IMR-90 (cell line): Measurements from ENCODE around the gene CAT. TPM values are rescaled to one million over a fixed set of nuclear protein-coding genes. Genes with fewer than 3 reads are reported as not detected.

Experiments
- ATAC-seq: fragments of 200-7000 bp; cut with Tn5 transposase; 2 replicates; pipeline ENCODE4 v1.9.1; 2020; ENCODE audit warnings: low read depth, mild to moderate bottlenecking, moderate library complexity
- BruUV-seq: library from RNA; stranded (reverse); fragments of 400-500 nt; replicated peaks from 2 replicates; lab custom pipeline; 2021; lab: Mats Ljungman, UMichigan
- CTCF ChIA-PET: fragments of 300-600 bp; formaldehyde crosslinking; extraction: SDS; loops from one replicate; lab custom pipeline; 2021; ENCODE audit warnings: antibody characterized with exemption; lab: Yijun Ruan, JAX
- POLR2A ChIA-PET: fragments of 300-600 bp; sonication (Branson Sonifier 250); formaldehyde crosslinking; loops from one replicate; lab custom pipeline; 2022; ENCODE audit warnings: antibody characterized with exemption; ENCODE audit not compliant: unreplicated experiment; lab: Charles Lee
- DNase-seq: peaks from one replicate; pipeline ENCODE4 v3.0.0; 2013
- H2AFZ ChIP-seq: replicated peaks from 2 replicates; pipeline ENCODE3; 2013; ENCODE audit warnings: low read length, mild to moderate bottlenecking; ENCODE audit not compliant: poor library complexity
- H2AK5ac ChIP-seq: 2 replicates; pipeline ENCODE4 v1.6.1; 2013; ENCODE audit warnings: low read depth, low read length, inconsistent platforms
- H2AK9ac ChIP-seq: replicated peaks from 2 replicates; pipeline ENCODE3; 2013; ENCODE audit warnings: mild to moderate bottlenecking, low read depth, low read length, moderate library complexity; ENCODE audit not compliant: poor library complexity
- H2BK120ac ChIP-seq: 2 replicates; pipeline ENCODE4 v1.6.1; 2013; ENCODE audit warnings: low read depth, low read length, inconsistent platforms
- H2BK15ac ChIP-seq: 3 replicates; pipeline ENCODE4 v1.6.1; 2013; ENCODE audit warnings: low read depth, low read length, inconsistent platforms
- H2BK20ac ChIP-seq: 2 replicates; pipeline ENCODE4 v1.6.1; 2013; ENCODE audit warnings: low read depth, mild to moderate bottlenecking, inconsistent platforms, low read length, moderate library complexity
- H2BK5ac ChIP-seq: 2 replicates; pipeline ENCODE4 v1.6.1; 2013; ENCODE audit warnings: mild to moderate bottlenecking, low read depth, low read length, inconsistent platforms; ENCODE audit not compliant: poor library complexity, severe bottlenecking
- H3K14ac ChIP-seq: replicated peaks from 2 replicates; pipeline ENCODE4 v1.6.1; 2013; ENCODE audit warnings: low read depth, low read length, inconsistent platforms
- H3K18ac ChIP-seq: 2 replicates; pipeline ENCODE4 v1.6.1; 2013; ENCODE audit warnings: low read depth, low read length, control low read depth
- H3K23ac ChIP-seq: 2 replicates; pipeline ENCODE4 v1.6.1; 2013; ENCODE audit warnings: low read depth, low read length, inconsistent platforms
- H3K27ac ChIP-seq: 2 replicates; pipeline ENCODE4 v1.5.1; 2013; ENCODE audit warnings: mild to moderate bottlenecking, control low read depth, low read length; ENCODE audit not compliant: insufficient read depth
- H3K27me3 ChIP-seq: 2 replicates; pipeline ENCODE4 v1.6.1; 2013; ENCODE audit warnings: low read length; ENCODE audit not compliant: control insufficient read depth, insufficient read depth
- H3K36me3 ChIP-seq: 2 replicates; pipeline ENCODE4 v1.6.1; 2013; ENCODE audit warnings: low read length, mixed read lengths; ENCODE audit not compliant: control insufficient read depth, insufficient read depth
- H3K4ac ChIP-seq: 2 replicates; pipeline ENCODE4 v1.6.1; 2013; ENCODE audit warnings: low read depth, low read length, inconsistent platforms
- H3K4me1 ChIP-seq: 2 replicates; pipeline ENCODE4 v1.6.1; 2013; ENCODE audit warnings: low read length, mixed read lengths; ENCODE audit not compliant: control insufficient read depth, insufficient read depth
- H3K4me2 ChIP-seq: 2 replicates; pipeline ENCODE4 v1.6.1; 2013; ENCODE audit warnings: low read depth, mild to moderate bottlenecking, control low read depth, low read length, moderate library complexity
- H3K4me3 ChIP-seq: 2 replicates; pipeline ENCODE4 v1.5.1; 2013; ENCODE audit warnings: low read depth, mild to moderate bottlenecking, control low read depth, low read length, moderate library complexity; ENCODE audit not compliant: insufficient read depth
- H3K56ac ChIP-seq: 2 replicates; pipeline ENCODE4 v1.6.1; 2013; ENCODE audit warnings: low read length, inconsistent platforms; ENCODE audit not compliant: insufficient read depth; ENCODE audit errors: extremely low read depth
- H3K79me1 ChIP-seq, 2 experiments: 2 replicates each; pipeline ENCODE4 v1.6.1; 2013; ENCODE audit warnings: low read length in 2 of 2, inconsistent platforms in 1 of 2, low read depth in 1 of 2
- H3K9ac ChIP-seq: 2 replicates; pipeline ENCODE4 v1.6.1; 2013; ENCODE audit warnings: low read depth, low read length, control low read depth
- H3K9me1 ChIP-seq: 2 replicates; pipeline ENCODE4 v1.6.1; 2013; ENCODE audit warnings: low read length, inconsistent platforms; ENCODE audit not compliant: insufficient read depth
- H3K9me3 ChIP-seq: 2 replicates; pipeline ENCODE4 v1.6.1; 2013; ENCODE audit warnings: low read length; ENCODE audit not compliant: control insufficient read depth, insufficient read depth
- H4K20me1 ChIP-seq: 2 replicates; pipeline ENCODE4 v1.6.1; 2013; ENCODE audit warnings: low read length, inconsistent platforms; ENCODE audit not compliant: insufficient read depth
- H4K5ac ChIP-seq: 2 replicates; pipeline ENCODE4 v1.6.1; 2013; ENCODE audit warnings: mild to moderate bottlenecking, low read depth, low read length, control low read depth
- H4K8ac ChIP-seq, 2 experiments: 2 replicates each; pipeline ENCODE4 v1.6.1; 2013; ENCODE audit warnings: low read depth in 2 of 2, low read length in 2 of 2, control low read depth in 1 of 2, inconsistent platforms in 1 of 2
- H4K91ac ChIP-seq: 2 replicates; pipeline ENCODE4 v1.6.1; 2013; ENCODE audit warnings: low read depth, low read length, inconsistent platforms; ENCODE audit not compliant: insufficient read depth
- BHLHE40 ChIP-seq: fragments of 150-350 bp; IDR thresholded peaks from 2 replicates; pipeline ENCODE4 v1.6.1; 2016; ENCODE audit warnings: mild to moderate bottlenecking, low read depth, low read length
- CEBPB ChIP-seq: IDR thresholded peaks from 2 replicates; pipeline ENCODE4 v1.6.1; 2012; ENCODE audit warnings: low read depth, low read length, improper control_type of control experiment
- CHD1 ChIP-seq: IDR thresholded peaks from 2 replicates; pipeline ENCODE4 v1.6.1; 2012; ENCODE audit warnings: low read depth, low read length, improper control_type of control experiment
- FOS ChIP-seq: fragments of 150-350 bp; IDR thresholded peaks from 2 replicates; pipeline ENCODE4 v1.6.1; 2016; ENCODE audit warnings: low read depth, low read length
- MAFK ChIP-seq: IDR thresholded peaks from 2 replicates; pipeline ENCODE4 v1.6.1; 2012; ENCODE audit warnings: low read depth, low read length, improper control_type of control experiment
- MAZ ChIP-seq: IDR thresholded peaks from 2 replicates; pipeline ENCODE4 v1.6.1; 2012; ENCODE audit warnings: low read depth, mild to moderate bottlenecking, low read length, improper control_type of control experiment, moderate library complexity, borderline replicate concordance
- MXI1 ChIP-seq: IDR thresholded peaks from 2 replicates; pipeline ENCODE4 v1.6.1; 2012; ENCODE audit warnings: low read depth, mild to moderate bottlenecking, low read length, moderate library complexity, borderline replicate concordance
- NFE2L2 ChIP-seq: fragments of 150-350 bp; IDR thresholded peaks from 2 replicates; pipeline ENCODE4 v1.6.1; 2016; ENCODE audit warnings: low read depth, mild to moderate bottlenecking, low read length
- POLR2A ChIP-seq: IDR thresholded peaks from 2 replicates; pipeline ENCODE4 v1.6.1; 2012; ENCODE audit warnings: mild to moderate bottlenecking, low read depth, low read length
- RAD21 ChIP-seq: IDR thresholded peaks from 2 replicates; pipeline ENCODE4 v1.6.1; 2012; ENCODE audit warnings: low read length, improper control_type of control experiment
- RCOR1 ChIP-seq: IDR thresholded peaks from 2 replicates; pipeline ENCODE4 v1.6.1; 2012; ENCODE audit warnings: mild to moderate bottlenecking, low read length, improper control_type of control experiment; ENCODE audit not compliant: insufficient replicate concordance
- RFX5 ChIP-seq: IDR thresholded peaks from 2 replicates; pipeline ENCODE4 v1.8.0; 2012; ENCODE audit warnings: low read depth, mild to moderate bottlenecking, low read length, moderate library complexity
- SMC3 ChIP-seq: fragments of 150-350 bp; IDR thresholded peaks from 2 replicates; pipeline ENCODE4 v1.6.1; 2016; ENCODE audit warnings: low read depth, mild to moderate bottlenecking, antibody characterized with exemption, low read length, moderate library complexity
- WGBS, 2 experiments: methylation state at CpG; one replicate each; pipeline versions ENCODE4 v1.1.5 to v1.1.7; 2013; ENCODE audit warnings: missing lambda C conversion rate in 2 of 2; ENCODE audit not compliant: insufficient read length in 1 of 2; ENCODE audit errors: extremely low coverage in 2 of 2; 5-methylcytosine and 5-hydroxymethylcytosine counted together
- dilution Hi-C: fragments of 300-500 bp; cut with HindIII; formaldehyde crosslinking; loops from one replicate; pipeline ENCODE4 v1.14.3; 2018; ENCODE audit warnings: low sequenced_read_pairs; ENCODE audit not compliant: unreplicated experiment
- in situ Hi-C: fragments of 300-500 bp; cut with MboI; formaldehyde crosslinking; loops from 3 replicates; pipeline ENCODE4 v1.14.3; 2019; ENCODE audit warnings: low sequenced_read_pairs, inconsistent platforms, mixed read lengths
- intact Hi-C: fragments of 100-400 bp; cut with micrococcal nuclease; formaldehyde crosslinking; loops from 2 replicates; pipeline ENCODE4 v1.10.0; 2022
- polyA plus RNA-seq, 3 experiments: library from polyadenylated mRNA; depleted of rRNA; stranded (reverse); fragments of >200 nt; gene quantifications; 2 replicates each; pipeline ENCODE4 v1.2.3, GENCODE V29; 2012; ENCODE audit warnings: low replicate concordance in 1 of 3
- total RNA-seq: library from RNA; depleted of rRNA; stranded (reverse); fragments of >200 nt; gene quantifications from 2 replicates; pipeline ENCODE4 v1.2.3, GENCODE V29; 2012
- TF ChIP-seq, protein P1 (sequence below): fragments of 150-350 bp; IDR thresholded peaks from 2 replicates; pipeline ENCODE4 v1.6.1; 2016; ENCODE audit warnings: low read depth, mild to moderate bottlenecking, low read length, moderate library complexity, borderline replicate concordance
- TF ChIP-seq, protein P2 (sequence below): conservative IDR thresholded peaks from 2 replicates; pipeline ENCODE4 v1.5.1; 2012; ENCODE audit warnings: mild to moderate bottlenecking, low read depth, low read length, improper control_type of control experiment
- TF ChIP-seq, protein P3 (sequence below): fragments of 150-350 bp; IDR thresholded peaks from 2 replicates; pipeline ENCODE4 v1.6.1; 2017; ENCODE audit warnings: mild to moderate bottlenecking, antibody characterized with exemption, low read length, low read depth

Gene CAT
- total and polyA plus RNA-seq, 2 of the 4 experiments (the other 2 are of a cell fraction): 52.5 to 80.5 TPM

DNA sequence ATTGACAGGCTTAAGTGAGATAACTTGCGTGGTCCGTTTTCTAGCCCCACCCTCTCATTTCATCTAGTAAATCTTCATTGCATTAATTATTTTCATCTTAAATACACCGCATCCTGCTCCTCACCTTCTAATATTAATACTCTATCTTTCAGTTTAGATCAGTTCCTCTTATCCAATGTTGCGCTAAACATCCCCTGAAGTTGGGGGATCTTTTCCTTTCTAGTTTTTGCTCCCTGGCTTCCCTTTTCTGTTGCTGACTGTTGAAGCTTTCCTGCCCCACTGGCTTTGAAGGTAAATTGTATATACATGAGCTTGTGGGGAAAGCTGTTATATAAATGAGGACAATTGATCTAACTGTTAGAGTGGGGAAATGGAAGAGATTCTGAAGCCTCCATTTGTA lies 7.2 kb downstream of the CAT start:
- DNase-seq (no peak), ATAC-seq (no peak)
- Histone ChIP-seq H3K4me3 (no peak overlapping the region), H3K9me1 (peaks cover 12% of the 10 kb centered on the region; the same call in 1 of the 2 replicates), H3K36me3 (peaks cover 7% of the 10 kb centered on the region), H2AK5ac (no peak overlapping the region), H3K9ac (no peak overlapping the region), H3K18ac (no peak overlapping the region), H3K4ac (no peak overlapping the region), H3K23ac (no peak overlapping the region), H3K14ac (no peak overlapping the region), H4K91ac (no peak overlapping the region), H2AK9ac (no peak overlapping the region), H3K4me2 (no peak overlapping the region), H4K5ac (no peak overlapping the region), H4K20me1 (peaks cover 3% of the 10 kb centered on the region; the same call in 1 of the 2 replicates), H3K79me1 (peaks cover 13 to 64% of the 10 kb centered on the region in 2 experiments), H2BK5ac (no peak overlapping the region), H3K9me3 (no peaks in the 10 kb centered on the region), H4K8ac (no peak overlapping the region), H3K4me1 (no peaks in the 10 kb centered on the region), H2AFZ (no peak overlapping the region), H2BK120ac (no peak overlapping the region), H2BK15ac (no peak overlapping the region), H3K27me3 (no peaks in the 10 kb centered on the region), H3K56ac (no peak overlapping the region), H3K27ac (no peak overlapping the region), H2BK20ac (no peak overlapping the region)
- dilution Hi-C loops (no loop called here), in situ Hi-C loops (no loop called here), intact Hi-C loops (no loop called here)
- TF ChIP-seq RFX5 (no peak), BHLHE40 (no peak), POLR2A (no peak), RCOR1 (no peak), SMC3 (no peak), MXI1 (no peak), MAFK (no peak), RAD21 (no peak), MAZ (no peak), CHD1 (no peak), CEBPB (no peak), FOS (no peak), NFE2L2 (no peak)
- TF ChIP-seq, protein P1, sequence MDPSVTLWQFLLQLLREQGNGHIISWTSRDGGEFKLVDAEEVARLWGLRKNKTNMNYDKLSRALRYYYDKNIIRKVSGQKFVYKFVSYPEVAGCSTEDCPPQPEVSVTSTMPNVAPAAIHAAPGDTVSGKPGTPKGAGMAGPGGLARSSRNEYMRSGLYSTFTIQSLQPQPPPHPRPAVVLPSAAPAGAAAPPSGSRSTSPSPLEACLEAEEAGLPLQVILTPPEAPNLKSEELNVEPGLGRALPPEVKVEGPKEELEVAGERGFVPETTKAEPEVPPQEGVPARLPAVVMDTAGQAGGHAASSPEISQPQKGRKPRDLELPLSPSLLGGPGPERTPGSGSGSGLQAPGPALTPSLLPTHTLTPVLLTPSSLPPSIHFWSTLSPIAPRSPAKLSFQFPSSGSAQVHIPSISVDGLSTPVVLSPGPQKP: no peak
- TF ChIP-seq, protein P2, sequence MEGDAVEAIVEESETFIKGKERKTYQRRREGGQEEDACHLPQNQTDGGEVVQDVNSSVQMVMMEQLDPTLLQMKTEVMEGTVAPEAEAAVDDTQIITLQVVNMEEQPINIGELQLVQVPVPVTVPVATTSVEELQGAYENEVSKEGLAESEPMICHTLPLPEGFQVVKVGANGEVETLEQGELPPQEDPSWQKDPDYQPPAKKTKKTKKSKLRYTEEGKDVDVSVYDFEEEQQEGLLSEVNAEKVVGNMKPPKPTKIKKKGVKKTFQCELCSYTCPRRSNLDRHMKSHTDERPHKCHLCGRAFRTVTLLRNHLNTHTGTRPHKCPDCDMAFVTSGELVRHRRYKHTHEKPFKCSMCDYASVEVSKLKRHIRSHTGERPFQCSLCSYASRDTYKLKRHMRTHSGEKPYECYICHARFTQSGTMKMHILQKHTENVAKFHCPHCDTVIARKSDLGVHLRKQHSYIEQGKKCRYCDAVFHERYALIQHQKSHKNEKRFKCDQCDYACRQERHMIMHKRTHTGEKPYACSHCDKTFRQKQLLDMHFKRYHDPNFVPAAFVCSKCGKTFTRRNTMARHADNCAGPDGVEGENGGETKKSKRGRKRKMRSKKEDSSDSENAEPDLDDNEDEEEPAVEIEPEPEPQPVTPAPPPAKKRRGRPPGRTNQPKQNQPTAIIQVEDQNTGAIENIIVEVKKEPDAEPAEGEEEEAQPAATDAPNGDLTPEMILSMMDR: no peak
- TF ChIP-seq, protein P3, sequence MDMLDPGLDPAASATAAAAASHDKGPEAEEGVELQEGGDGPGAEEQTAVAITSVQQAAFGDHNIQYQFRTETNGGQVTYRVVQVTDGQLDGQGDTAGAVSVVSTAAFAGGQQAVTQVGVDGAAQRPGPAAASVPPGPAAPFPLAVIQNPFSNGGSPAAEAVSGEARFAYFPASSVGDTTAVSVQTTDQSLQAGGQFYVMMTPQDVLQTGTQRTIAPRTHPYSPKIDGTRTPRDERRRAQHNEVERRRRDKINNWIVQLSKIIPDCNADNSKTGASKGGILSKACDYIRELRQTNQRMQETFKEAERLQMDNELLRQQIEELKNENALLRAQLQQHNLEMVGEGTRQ: no peak
- ChIA-PET CTCF (no interaction called here), POLR2A (no interaction called here)
- 100% methylated on average over 1 of the region's 4 CpGs; no CpG with 5 or more reads in 1 of the 2 experiments for WGBS, 2 experiments
- no TSS peak for BruUV-seq
